Effector CD8-positive, alpha-beta T cell (primary cell): ENCODE results near the gene ZBTB20.
A peak's percentile ranks its signal among the peaks of the same experiment; 100 is the strongest.
"Not testable (repeated sequence)": the region's sequence is repeated elsewhere in the genome, so short reads cannot be mapped to it uniquely, and the experiment has no call there.

Experiments
- DNase-seq: peaks from one replicate; lab custom pipeline; 2025; lab: John Stamatoyannopoulos, UW
- total RNA-seq, 4 experiments: gene quantifications; one replicate each; lab custom pipeline; 2026; lab: John Stamatoyannopoulos, UW

ZBTB20 gene
- 61.8 to 166 (median 110) reads per million in 4 experiments for total RNA-seq

GRCh38 chr3:115146418-115147328, at the start of gene ZBTB20:
TSS of gene ZBTB20 (minus strand) at chr3:115147288.
- peak; percentile 61 for DNase-seq

- DNase-seq, result no peak
Observed at GRCh38 chr3:115194476-115194875, 47.4 kb upstream of the ZBTB20 start.

- no peak for DNase-seq
Observed at GRCh38 chr3:115190747-115191146, 43.7 kb upstream of the ZBTB20 start.

- DNase-seq, result no peak
Observed at GRCh38 chr3:115187149-115187757, 40.2 kb upstream of the ZBTB20 start.

GRCh38 chr3:115186351-115187148, 39.5 kb upstream of the ZBTB20 start:
- no peak for DNase-seq

GRCh38 chr3:115184859-115185572, 37.9 kb upstream of the ZBTB20 start:
- not testable (repeated sequence) for DNase-seq

- DNase-seq, result not testable (repeated sequence)
Observed at GRCh38 chr3:115178930-115179329, 31.8 kb upstream of the ZBTB20 start.

GRCh38 chr3:115169808-115170207, 22.7 kb upstream of the ZBTB20 start:
- DNase-seq, result no peak

GRCh38 chr3:115165701-115166100, 18.6 kb upstream of the ZBTB20 start:
- no peak for DNase-seq

GRCh38 chr3:115165266-115165665, 18.2 kb upstream of the ZBTB20 start:
- DNase-seq, result no peak

- DNase-seq, result no peak
Observed at GRCh38 chr3:115164374-115165221, 17.5 kb upstream of the ZBTB20 start.

GRCh38 chr3:115162759-115163158, 15.7 kb upstream of the ZBTB20 start:
- no peak for DNase-seq

GRCh38 chr3:115161866-115162265, 14.8 kb upstream of the ZBTB20 start:
- no peak for DNase-seq

GRCh38 chr3:115161168-115161834, 14.2 kb upstream of the ZBTB20 start:
- DNase-seq, result no peak

- no peak for DNase-seq
Observed at GRCh38 chr3:115160295-115160694, 13.2 kb upstream of the ZBTB20 start.

GRCh38 chr3:115156046-115156654, 9.1 kb upstream of the ZBTB20 start:
- DNase-seq, result no peak

GRCh38 chr3:115154611-115155010, 7.5 kb upstream of the ZBTB20 start:
- no peak for DNase-seq

GRCh38 chr3:115151921-115152320, 4.8 kb upstream of the ZBTB20 start:
- DNase-seq, result no peak

- DNase-seq, result no peak
Observed at GRCh38 chr3:115148142-115148790, 1.2 kb upstream of the ZBTB20 start.
